Astrocyte of the spinal cord (primary cell): ENCODE measurements around the gene P3H3.

ENCODE experiments used
- DNase-seq: peaks from one replicate; pipeline ENCODE4 v3.0.0; 2011; ENCODE audit warnings: low read depth, low spot score
- H3K4me3 ChIP-seq: 2 replicates; pipeline ENCODE4 v1.5.1; 2011; ENCODE audit warnings: low read depth, mild to moderate bottlenecking, low read length, moderate library complexity
- in situ Hi-C: cut with HindIII; loops from 2 replicates; pipeline ENCODE4 v1.10.0; 2017; ENCODE audit warnings: low sequenced_read_pairs
- TF ChIP-seq, protein P1 (sequence below): IDR thresholded peaks from 2 replicates; pipeline ENCODE4 v1.5.1; 2012; ENCODE audit warnings: low read depth, mild to moderate bottlenecking, low read length, inconsistent platforms

The P3H3 gene

DNA sequence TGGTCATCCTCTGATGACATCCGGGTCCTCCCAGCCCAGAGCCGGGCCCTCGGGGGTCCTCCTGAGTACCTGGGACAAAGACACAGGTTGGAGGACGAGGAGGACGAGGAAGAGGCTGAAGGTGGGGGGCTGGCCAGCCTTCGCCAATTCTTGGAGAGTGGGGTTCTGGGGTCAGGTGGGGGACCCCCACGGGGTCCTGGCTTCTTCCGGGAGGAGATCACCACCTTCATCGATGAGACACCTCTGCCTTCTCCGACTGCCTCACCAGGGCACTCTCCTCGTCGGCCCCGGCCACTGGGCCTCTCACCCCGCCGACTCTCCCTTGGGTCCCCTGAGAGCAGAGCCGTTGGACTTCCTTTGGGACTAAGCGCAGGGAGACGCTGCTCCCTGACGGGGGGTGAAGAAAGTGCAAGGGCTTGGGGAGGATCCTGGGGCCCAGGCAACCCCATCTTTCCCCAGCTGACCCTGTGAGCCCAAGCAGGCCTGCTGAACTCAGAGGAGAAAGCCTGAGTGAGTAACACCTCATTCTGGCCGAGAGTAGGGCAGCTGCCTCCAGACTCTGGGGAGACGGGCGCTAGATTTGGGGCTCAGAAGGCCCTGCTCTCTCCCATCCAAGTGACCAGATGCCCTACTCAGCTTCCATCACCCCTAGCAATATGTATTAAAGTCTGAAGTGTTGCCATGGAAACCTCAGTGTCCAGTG, 1.3 kb upstream of the P3H3 start:
- TF ChIP-seq, protein P1, sequence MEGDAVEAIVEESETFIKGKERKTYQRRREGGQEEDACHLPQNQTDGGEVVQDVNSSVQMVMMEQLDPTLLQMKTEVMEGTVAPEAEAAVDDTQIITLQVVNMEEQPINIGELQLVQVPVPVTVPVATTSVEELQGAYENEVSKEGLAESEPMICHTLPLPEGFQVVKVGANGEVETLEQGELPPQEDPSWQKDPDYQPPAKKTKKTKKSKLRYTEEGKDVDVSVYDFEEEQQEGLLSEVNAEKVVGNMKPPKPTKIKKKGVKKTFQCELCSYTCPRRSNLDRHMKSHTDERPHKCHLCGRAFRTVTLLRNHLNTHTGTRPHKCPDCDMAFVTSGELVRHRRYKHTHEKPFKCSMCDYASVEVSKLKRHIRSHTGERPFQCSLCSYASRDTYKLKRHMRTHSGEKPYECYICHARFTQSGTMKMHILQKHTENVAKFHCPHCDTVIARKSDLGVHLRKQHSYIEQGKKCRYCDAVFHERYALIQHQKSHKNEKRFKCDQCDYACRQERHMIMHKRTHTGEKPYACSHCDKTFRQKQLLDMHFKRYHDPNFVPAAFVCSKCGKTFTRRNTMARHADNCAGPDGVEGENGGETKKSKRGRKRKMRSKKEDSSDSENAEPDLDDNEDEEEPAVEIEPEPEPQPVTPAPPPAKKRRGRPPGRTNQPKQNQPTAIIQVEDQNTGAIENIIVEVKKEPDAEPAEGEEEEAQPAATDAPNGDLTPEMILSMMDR: no peak
- H3K4me3 ChIP-seq: no peak overlapping the region
- DNase-seq: no peak
- in situ Hi-C loops: no loop called here

DNA sequence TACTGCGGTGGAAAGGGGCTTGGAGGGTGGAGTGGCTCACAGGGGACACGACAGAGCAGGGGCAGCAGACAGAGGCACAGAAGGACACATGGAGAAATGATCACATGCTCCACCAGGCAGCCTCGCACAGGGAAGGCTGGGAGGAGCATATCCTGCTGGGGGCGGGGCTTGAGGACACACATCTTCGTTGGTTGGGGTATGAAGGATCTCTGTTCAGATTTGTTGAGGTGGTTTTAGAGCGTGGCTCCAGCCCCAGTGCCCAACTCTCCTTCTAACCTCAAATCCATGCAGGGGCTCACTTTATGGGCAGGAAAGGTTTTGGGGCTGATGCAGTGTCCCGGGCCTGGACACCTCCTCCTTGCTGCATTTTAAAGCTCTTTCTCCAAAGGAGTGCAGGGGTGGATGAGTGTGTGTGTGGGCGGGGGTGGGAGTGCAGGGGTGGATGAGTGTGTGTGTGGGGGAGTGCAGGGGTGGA, 733 bp upstream of the P3H3 start:
- no peak overlapping the region for H3K4me3 ChIP-seq
- peak; percentile 81 for DNase-seq
- in situ Hi-C loops: no loop called here
- TF ChIP-seq, protein P1: no peak

DNA sequence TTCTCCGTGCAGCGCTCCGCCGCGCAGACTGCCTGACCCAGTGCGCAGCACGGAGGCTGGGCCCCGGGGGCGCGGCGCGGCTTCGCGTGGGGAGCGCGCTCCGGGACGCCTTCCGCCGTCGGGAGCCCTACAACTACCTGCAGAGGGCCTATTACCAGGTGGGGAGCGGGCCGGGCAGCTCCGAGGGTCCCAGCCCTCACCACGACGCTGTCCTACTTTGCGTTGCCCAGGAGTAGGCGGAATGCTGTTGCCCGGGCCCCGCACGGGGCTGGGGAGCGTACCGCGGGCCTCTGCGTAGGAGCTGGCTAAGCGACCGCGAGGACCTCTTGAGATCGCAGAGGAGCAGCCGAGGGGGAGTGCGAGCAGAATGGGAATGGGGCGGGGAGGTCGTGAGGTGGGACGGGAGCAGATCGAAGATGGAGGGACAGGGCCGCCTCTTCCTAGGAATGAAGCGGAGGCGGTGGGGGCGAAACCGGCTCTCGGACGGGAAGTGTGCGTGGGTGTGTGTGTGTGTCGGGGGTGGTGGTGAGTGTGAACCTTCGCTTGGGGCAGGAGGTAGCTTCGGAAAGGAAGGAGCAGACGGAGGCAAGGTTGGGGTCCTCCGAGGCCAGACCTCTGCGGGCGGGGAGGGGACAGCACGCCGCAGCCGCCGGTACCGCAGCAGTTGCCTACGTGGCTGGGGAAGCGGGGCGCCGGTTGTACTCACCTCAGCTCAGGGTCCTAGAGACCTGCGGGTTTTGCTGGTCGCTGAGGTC, 751 bp downstream of the P3H3 start:
- DNase-seq: peak; percentile 61
- in situ Hi-C loops: no loop called here
- TF ChIP-seq, protein P1: no peak
- H3K4me3 ChIP-seq: peak overlapping the region; percentile 94

DNA sequence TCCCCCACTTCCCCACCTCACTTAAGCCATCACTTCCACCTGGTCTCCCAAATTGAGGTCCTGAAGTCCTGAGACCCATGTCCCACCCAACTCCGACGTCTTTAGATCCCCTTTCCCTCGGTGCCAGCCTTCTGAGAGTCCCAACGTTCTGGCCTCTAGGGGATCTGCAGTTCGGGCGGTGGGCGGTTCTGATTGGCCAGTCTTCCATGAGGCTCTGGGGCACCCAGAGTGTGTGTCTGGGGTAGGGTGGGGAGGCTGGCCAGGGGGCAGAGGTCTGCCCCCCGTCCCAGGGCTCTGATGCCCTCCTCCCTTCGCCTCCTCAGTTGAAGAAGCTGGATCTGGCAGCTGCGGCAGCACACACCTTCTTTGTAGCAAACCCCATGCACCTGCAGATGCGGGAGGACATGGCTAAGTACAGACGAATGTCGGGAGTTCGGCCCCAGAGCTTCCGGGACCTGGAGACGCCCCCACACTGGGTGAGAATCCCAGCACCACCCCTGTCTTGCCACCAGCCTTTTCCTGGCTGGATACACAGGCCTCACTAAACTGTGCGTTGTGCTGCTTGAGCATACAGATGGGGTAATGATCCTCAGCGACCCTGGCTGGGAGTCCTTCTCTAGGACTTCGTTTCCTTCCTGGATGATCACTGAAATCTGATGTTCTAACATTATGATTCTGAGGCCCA, 1.5 kb downstream of the P3H3 start:
- TF ChIP-seq, protein P1: peak; percentile 34
- H3K4me3 ChIP-seq: peak overlapping the region; percentile 94
- DNase-seq: no peak
- in situ Hi-C loops: no loop called here

DNA sequence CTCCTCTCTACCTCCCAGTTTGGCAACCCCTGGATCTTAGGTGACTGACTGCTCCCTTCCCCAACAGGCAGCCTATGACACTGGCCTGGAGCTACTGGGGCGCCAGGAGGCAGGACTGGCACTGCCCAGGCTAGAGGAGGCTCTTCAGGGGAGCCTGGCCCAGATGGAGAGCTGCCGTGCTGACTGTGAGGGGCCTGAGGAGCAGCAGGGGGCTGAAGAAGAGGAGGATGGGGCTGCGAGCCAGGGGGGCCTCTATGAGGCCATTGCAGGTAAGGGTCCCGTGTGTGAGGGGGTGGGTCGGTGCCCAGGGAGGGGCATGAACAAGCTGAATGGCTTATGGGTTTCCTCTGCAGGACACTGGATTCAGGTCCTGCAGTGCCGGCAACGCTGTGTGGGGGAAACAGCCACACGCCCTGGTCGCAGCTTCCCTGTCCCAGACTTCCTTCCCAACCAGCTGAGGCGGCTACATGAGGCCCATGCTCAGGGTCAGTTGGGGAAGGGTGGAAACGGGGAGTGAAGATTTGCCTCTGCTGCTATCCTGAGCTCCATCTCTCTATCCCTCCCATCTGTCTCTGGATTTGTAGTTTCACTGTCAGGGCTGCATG, 2.2 kb downstream of the P3H3 start:
- TF ChIP-seq, protein P1: no peak
- no peak overlapping the region for H3K4me3 ChIP-seq
- DNase-seq: no peak
- in situ Hi-C loops: no loop called here

DNA sequence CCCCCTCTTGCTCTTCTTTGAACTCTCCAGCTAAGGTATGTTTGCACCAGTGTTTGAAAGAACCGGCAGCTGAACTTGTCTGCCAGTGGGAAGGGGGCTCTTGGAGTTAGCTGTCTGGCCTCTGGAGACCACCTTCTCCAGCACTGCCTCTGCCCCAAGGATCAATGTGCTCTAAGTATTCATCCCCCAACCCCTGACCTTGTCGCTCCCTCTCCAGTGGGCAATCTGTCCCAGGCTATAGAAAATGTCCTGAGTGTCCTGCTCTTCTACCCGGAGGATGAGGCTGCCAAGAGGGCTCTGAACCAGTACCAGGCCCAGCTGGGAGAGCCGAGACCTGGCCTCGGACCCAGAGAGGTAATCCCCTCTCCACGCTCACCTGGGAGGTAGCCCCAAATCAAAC, 2.8 kb downstream of the P3H3 start:
- TF ChIP-seq, protein P1: no peak
- DNase-seq: no peak
- no peak overlapping the region for H3K4me3 ChIP-seq
- in situ Hi-C loops: no loop called here
